ENCODE measurements around the gene MYL5. TPM values are rescaled to one million over a fixed set of nuclear protein-coding genes. Genes with fewer than 3 reads are reported as not detected.

Gene MYL5
- total RNA-seq, 1 experiment from 2014 or later: 11.7 TPM

- BruUV-seq (replicated peaks): no TSS peak
- intact Hi-C loops (cut with micrococcal nuclease; ENCODE audit: unreplicated experiment): no loop called here
- H3K4me1 ChIP-seq (ENCODE audit: insufficient read depth, low read length, poor library complexity, severe bottlenecking): peaks cover 4% of the 10 kb centered on the region
- CTCF ChIA-PET: no interaction called here
- no peaks in the 10 kb centered on the region for H3K9me3 ChIP-seq (ENCODE audit: low read depth, low read length, poor library complexity, severe bottlenecking)
- H3K36me3 ChIP-seq (ENCODE audit: insufficient read depth, low read length, poor library complexity, severe bottlenecking): no peaks in the 10 kb centered on the region
- H3K4me3 ChIP-seq (ENCODE audit: low read depth, low read length, poor library complexity, severe bottlenecking): no peak overlapping the region
- POLR2A ChIA-PET (ENCODE audit: low non-redundant PET): interaction anchor here (0.8 kb wide), 1 partner anchor 14 kb away, joined by 3 read pairs; the partner anchor contains the start of genes ATP5ME and MYL5
- H3K27ac ChIP-seq (ENCODE audit: low read depth, low read length, poor library complexity, severe bottlenecking): no peak overlapping the region
- no peak for DNase-seq (ENCODE audit: low spot score)
- TF ChIP-seq, protein P1, sequence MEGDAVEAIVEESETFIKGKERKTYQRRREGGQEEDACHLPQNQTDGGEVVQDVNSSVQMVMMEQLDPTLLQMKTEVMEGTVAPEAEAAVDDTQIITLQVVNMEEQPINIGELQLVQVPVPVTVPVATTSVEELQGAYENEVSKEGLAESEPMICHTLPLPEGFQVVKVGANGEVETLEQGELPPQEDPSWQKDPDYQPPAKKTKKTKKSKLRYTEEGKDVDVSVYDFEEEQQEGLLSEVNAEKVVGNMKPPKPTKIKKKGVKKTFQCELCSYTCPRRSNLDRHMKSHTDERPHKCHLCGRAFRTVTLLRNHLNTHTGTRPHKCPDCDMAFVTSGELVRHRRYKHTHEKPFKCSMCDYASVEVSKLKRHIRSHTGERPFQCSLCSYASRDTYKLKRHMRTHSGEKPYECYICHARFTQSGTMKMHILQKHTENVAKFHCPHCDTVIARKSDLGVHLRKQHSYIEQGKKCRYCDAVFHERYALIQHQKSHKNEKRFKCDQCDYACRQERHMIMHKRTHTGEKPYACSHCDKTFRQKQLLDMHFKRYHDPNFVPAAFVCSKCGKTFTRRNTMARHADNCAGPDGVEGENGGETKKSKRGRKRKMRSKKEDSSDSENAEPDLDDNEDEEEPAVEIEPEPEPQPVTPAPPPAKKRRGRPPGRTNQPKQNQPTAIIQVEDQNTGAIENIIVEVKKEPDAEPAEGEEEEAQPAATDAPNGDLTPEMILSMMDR (conservative IDR thresholded peaks at IDR 0.05; ENCODE audit: low read depth, low read length): no peak
- TF ChIP-seq EZH2 (IDR thresholded peaks at IDR 0.05; ENCODE audit: borderline replicate concordance, low read depth, low read length, poor library complexity, severe bottlenecking): no peak
- no peaks in the 10 kb centered on the region for H3K27me3 ChIP-seq (replicated peaks; ENCODE audit: insufficient read depth, low read depth, low read length, poor library complexity)
Observed at GRCh38 chr4:660401-660800, 13.9 kb upstream of the MYL5 start.

GRCh38 chr4:661231-661630 is 13.1 kb upstream of the MYL5 start:
- intact Hi-C loops (cut with micrococcal nuclease; ENCODE audit: unreplicated experiment): no loop called here
- Histone ChIP-seq H3K27me3 (replicated peaks; ENCODE audit: insufficient read depth, low read depth, low read length, poor library complexity) (no peaks in the 10 kb centered on the region), H3K4me3 (ENCODE audit: low read depth, low read length, poor library complexity, severe bottlenecking) (no peak overlapping the region), H3K9me3 (ENCODE audit: low read depth, low read length, poor library complexity, severe bottlenecking) (no peaks in the 10 kb centered on the region), H3K4me1 (ENCODE audit: insufficient read depth, low read length, poor library complexity, severe bottlenecking) (peaks cover 4% of the 10 kb centered on the region), H3K36me3 (ENCODE audit: insufficient read depth, low read length, poor library complexity, severe bottlenecking) (no peaks in the 10 kb centered on the region), H3K27ac (ENCODE audit: low read depth, low read length, poor library complexity, severe bottlenecking) (no peak overlapping the region)
- POLR2A ChIA-PET (ENCODE audit: low non-redundant PET): no interaction called here
- CTCF ChIA-PET: no interaction called here
- no peak for DNase-seq (ENCODE audit: low spot score)
- BruUV-seq (replicated peaks): no TSS peak
- TF ChIP-seq, protein P1 (conservative IDR thresholded peaks at IDR 0.05; ENCODE audit: low read depth, low read length): no peak
- TF ChIP-seq EZH2 (IDR thresholded peaks at IDR 0.05; ENCODE audit: borderline replicate concordance, low read depth, low read length, poor library complexity, severe bottlenecking): no peak

- peaks cover 4% of the 10 kb centered on the region for H3K4me1 ChIP-seq (ENCODE audit: insufficient read depth, low read length, poor library complexity, severe bottlenecking)
- TF ChIP-seq, protein P1 (conservative IDR thresholded peaks at IDR 0.05; ENCODE audit: low read depth, low read length): no peak
- TF ChIP-seq EZH2 (IDR thresholded peaks at IDR 0.05; ENCODE audit: borderline replicate concordance, low read depth, low read length, poor library complexity, severe bottlenecking): no peak
- no peak overlapping the region for H3K4me3 ChIP-seq (ENCODE audit: low read depth, low read length, poor library complexity, severe bottlenecking)
- intact Hi-C loops (cut with micrococcal nuclease; ENCODE audit: unreplicated experiment): no loop called here
- H3K36me3 ChIP-seq (ENCODE audit: insufficient read depth, low read length, poor library complexity, severe bottlenecking): no peaks in the 10 kb centered on the region
- POLR2A ChIA-PET (ENCODE audit: low non-redundant PET): no interaction called here
- no peaks in the 10 kb centered on the region for H3K27me3 ChIP-seq (replicated peaks; ENCODE audit: insufficient read depth, low read depth, low read length, poor library complexity)
- CTCF ChIA-PET: interaction anchor here (1.0 kb wide), 1 partner anchor 12 kb away, joined by 4 read pairs; the partner anchor contains the start of genes ATP5ME and MYL5
- no peak overlapping the region for H3K27ac ChIP-seq (ENCODE audit: low read depth, low read length, poor library complexity, severe bottlenecking)
- BruUV-seq (replicated peaks): TSS peak; percentile 65
- no peaks in the 10 kb centered on the region for H3K9me3 ChIP-seq (ENCODE audit: low read depth, low read length, poor library complexity, severe bottlenecking)
- no peak for DNase-seq (ENCODE audit: low spot score)
Observed at GRCh38 chr4:661881-662761, 12.2 kb upstream of the MYL5 start.

Data from A673 (cell line).